ENCODE results near the gene LDLR.

GRCh38 chr19:11041194-11041593, 48.1 kb upstream of the LDLR start:
- TF ChIP-seq POLR2AphosphoS5 (IDR thresholded peaks at IDR 0.05), result no peak
- TF ChIP-seq, protein P1, sequence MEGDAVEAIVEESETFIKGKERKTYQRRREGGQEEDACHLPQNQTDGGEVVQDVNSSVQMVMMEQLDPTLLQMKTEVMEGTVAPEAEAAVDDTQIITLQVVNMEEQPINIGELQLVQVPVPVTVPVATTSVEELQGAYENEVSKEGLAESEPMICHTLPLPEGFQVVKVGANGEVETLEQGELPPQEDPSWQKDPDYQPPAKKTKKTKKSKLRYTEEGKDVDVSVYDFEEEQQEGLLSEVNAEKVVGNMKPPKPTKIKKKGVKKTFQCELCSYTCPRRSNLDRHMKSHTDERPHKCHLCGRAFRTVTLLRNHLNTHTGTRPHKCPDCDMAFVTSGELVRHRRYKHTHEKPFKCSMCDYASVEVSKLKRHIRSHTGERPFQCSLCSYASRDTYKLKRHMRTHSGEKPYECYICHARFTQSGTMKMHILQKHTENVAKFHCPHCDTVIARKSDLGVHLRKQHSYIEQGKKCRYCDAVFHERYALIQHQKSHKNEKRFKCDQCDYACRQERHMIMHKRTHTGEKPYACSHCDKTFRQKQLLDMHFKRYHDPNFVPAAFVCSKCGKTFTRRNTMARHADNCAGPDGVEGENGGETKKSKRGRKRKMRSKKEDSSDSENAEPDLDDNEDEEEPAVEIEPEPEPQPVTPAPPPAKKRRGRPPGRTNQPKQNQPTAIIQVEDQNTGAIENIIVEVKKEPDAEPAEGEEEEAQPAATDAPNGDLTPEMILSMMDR (IDR thresholded peaks at IDR 0.05), result no peak

All from transverse colon (tissue), 4 donors.